Neural progenitor cell (in vitro differentiated cells): ENCODE measurements around the gene CCDC14. TPM values are rescaled to one million over a fixed set of nuclear protein-coding genes. Genes with fewer than 3 reads are reported as not detected.
"Not testable (repeated sequence)": the region's sequence is repeated elsewhere in the genome, so short reads cannot be mapped to it uniquely, and the experiment has no call there.

Source experiments
- DNase-seq: peaks from one replicate; pipeline ENCODE4 v3.0.0-alpha.2; 2016; ENCODE audit warnings: low spot score
- H2AFZ ChIP-seq: fragments of 200-600 bp; sonication (generic); replicated peaks from 2 replicates; pipeline ENCODE4 v1.6.1; 2016; ENCODE audit warnings: antibody characterized with exemption
- H3F3A ChIP-seq: fragments of 200-600 bp; sonication (generic); 2 replicates; pipeline ENCODE4 v1.6.1; 2016; ENCODE audit warnings: antibody characterized with exemption, low read depth
- H3K27ac ChIP-seq: fragments of 200-600 bp; sonication (generic); 2 replicates; pipeline ENCODE4 v1.5.1; 2016; ENCODE audit warnings: mild to moderate bottlenecking
- H3K27me3 ChIP-seq: fragments of 200-600 bp; sonication (generic); 2 replicates; pipeline ENCODE4 v1.6.1; 2016; ENCODE audit warnings: mild to moderate bottlenecking, moderate library complexity
- H3K36me3 ChIP-seq: fragments of 200-600 bp; sonication (generic); 2 replicates; pipeline ENCODE4 v1.5.1; 2016
- H3K4me1 ChIP-seq: fragments of 200-600 bp; sonication (generic); 2 replicates; pipeline ENCODE4 v1.6.1; 2016; ENCODE audit warnings: mixed run types
- H3K4me2 ChIP-seq: fragments of 200-600 bp; sonication (generic); 2 replicates; pipeline ENCODE4 v1.6.1; 2016
- H3K4me3 ChIP-seq: fragments of 200-600 bp; sonication (generic); 2 replicates; pipeline ENCODE4 v1.5.1; 2016
- H3K79me2 ChIP-seq: fragments of 200-600 bp; sonication (generic); 2 replicates; pipeline ENCODE4 v1.6.1; 2016; ENCODE audit warnings: low read depth
- H3K9ac ChIP-seq: fragments of 200-600 bp; sonication (generic); 2 replicates; pipeline ENCODE4 v1.6.1; 2016
- H3K9me3 ChIP-seq: fragments of 200-600 bp; sonication (generic); 2 replicates; pipeline ENCODE4 v1.5.1; 2016; ENCODE audit warnings: low read depth
- H4K20me1 ChIP-seq: fragments of 200-600 bp; sonication (generic); 2 replicates; pipeline ENCODE4 v1.6.1; 2016; ENCODE audit warnings: low read depth
- H3K27ac Mint-ChIP-seq: 3 replicates; pipeline ENCODE4 v1.8.0; 2021; ENCODE audit warnings: mixed read lengths
- H3K27me3 Mint-ChIP-seq: 2 replicates; pipeline ENCODE4 v1.8.0; 2022; ENCODE audit warnings: low read depth, mild to moderate bottlenecking, inconsistent platforms, moderate library complexity, mixed read lengths; ENCODE audit not compliant: insufficient read depth
- H3K36me3 Mint-ChIP-seq: 3 replicates; pipeline ENCODE4 v1.8.0; 2021; ENCODE audit warnings: mixed read lengths
- H3K4me1 Mint-ChIP-seq: 3 replicates; pipeline ENCODE4 v1.8.0; 2021; ENCODE audit warnings: mixed read lengths
- H3K4me3 Mint-ChIP-seq: 3 replicates; pipeline ENCODE4 v1.8.0; 2021; ENCODE audit warnings: mild to moderate bottlenecking, moderate library complexity, mixed read lengths
- H3K9me3 Mint-ChIP-seq: 3 replicates; pipeline ENCODE4 v1.8.0; 2020; ENCODE audit warnings: mixed read lengths
- EZH2 ChIP-seq: fragments of 200-600 bp; sonication (generic); IDR thresholded peaks from 2 replicates; pipeline ENCODE4 v1.6.1; 2017; ENCODE audit warnings: antibody characterized with exemption, mild to moderate bottlenecking, moderate library complexity
- EZH2phosphoT487 ChIP-seq: fragments of 200-600 bp; sonication (generic); IDR thresholded peaks from 2 replicates; pipeline ENCODE4 v1.6.1; 2017; ENCODE audit warnings: antibody characterized with exemption
- total RNA-seq: library from RNA; depleted of rRNA; stranded (reverse); fragments of >200 nt; gene quantifications from 2 replicates; pipeline ENCODE4 v1.2.3, GENCODE V29; 2015; ENCODE audit warnings: low replicate concordance
- TF ChIP-seq, protein P1 (sequence below): fragments of 200-600 bp; sonication (generic); IDR thresholded peaks from 2 replicates; pipeline ENCODE4 v1.5.1; 2017; ENCODE audit warnings: antibody characterized with exemption, mild to moderate bottlenecking

Gene CCDC14
- total RNA-seq, 1 donor from 2014 or later = 250 TPM

DNA sequence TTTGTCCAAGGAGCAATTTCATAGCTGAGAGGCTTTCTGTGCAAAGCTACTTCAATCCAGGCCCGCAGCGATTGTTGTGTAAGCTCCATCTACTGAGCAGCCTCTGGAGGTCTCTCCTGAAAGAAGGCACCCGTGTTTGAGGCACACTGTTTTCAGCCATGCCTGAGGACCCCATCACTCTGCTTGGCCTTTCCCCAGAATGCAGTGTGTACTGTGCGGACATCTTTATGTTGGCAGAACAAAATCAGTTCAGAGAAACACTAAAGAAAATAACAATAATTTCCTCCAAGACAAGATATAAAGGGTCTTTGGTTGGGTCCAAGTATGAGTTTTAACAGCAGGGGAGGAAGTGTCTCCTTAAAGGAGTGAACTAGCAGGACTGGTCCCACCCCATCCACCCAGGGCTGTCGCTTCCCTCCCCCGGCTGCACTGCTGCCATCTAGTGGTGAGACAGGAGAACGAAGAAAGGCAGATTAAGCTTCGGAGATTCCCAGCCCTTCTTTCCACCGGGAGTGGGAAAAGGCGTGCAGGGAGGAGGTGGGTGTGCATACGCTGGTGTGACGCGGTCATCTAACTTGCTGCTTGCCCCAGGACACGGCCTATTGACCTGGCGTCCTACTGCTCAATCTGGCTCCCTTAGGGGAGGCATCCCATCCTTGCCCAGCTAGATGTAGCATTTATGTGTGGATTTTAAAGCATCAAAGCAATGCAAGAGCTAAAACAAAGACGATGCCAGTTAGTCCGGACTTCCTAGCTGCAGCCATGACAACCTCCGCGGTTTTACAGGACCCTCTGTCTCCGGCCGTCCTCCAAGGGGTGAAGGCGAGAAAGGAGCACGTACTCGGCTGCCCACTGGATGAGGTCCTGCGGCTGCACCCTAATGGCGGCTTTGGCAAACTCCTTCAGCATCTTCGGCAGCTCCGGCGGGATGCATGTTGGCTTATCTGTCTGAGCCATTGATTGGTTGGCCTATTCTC is 18.8 kb upstream of the CCDC14 start:
- peak; percentile 63 for DNase-seq
- peak overlapping the region; percentile 72 for H3K4me3 Mint-ChIP-seq
- TF ChIP-seq, protein P1, sequence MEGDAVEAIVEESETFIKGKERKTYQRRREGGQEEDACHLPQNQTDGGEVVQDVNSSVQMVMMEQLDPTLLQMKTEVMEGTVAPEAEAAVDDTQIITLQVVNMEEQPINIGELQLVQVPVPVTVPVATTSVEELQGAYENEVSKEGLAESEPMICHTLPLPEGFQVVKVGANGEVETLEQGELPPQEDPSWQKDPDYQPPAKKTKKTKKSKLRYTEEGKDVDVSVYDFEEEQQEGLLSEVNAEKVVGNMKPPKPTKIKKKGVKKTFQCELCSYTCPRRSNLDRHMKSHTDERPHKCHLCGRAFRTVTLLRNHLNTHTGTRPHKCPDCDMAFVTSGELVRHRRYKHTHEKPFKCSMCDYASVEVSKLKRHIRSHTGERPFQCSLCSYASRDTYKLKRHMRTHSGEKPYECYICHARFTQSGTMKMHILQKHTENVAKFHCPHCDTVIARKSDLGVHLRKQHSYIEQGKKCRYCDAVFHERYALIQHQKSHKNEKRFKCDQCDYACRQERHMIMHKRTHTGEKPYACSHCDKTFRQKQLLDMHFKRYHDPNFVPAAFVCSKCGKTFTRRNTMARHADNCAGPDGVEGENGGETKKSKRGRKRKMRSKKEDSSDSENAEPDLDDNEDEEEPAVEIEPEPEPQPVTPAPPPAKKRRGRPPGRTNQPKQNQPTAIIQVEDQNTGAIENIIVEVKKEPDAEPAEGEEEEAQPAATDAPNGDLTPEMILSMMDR = peak; percentile 72
- not testable (repeated sequence) for H3K9me3 Mint-ChIP-seq, H3K27ac Mint-ChIP-seq, H3K79me2 ChIP-seq, H3K9ac ChIP-seq, H3K4me1 Mint-ChIP-seq, H3K9me3 ChIP-seq, H3F3A ChIP-seq, H3K36me3 ChIP-seq, H4K20me1 ChIP-seq, H3K36me3 Mint-ChIP-seq, H3K27me3 Mint-ChIP-seq, H3K27ac ChIP-seq
- peak overlapping the region; percentile 99 for H2AFZ ChIP-seq
- peak overlapping the region; percentile 95 for H3K4me2 ChIP-seq
- H3K4me3 ChIP-seq = peak overlapping the region; percentile 52
- peaks cover 15% of the 10 kb centered on the region for H3K27me3 ChIP-seq
- H3K4me1 ChIP-seq = peaks cover 18% of the 10 kb centered on the region

DNA sequence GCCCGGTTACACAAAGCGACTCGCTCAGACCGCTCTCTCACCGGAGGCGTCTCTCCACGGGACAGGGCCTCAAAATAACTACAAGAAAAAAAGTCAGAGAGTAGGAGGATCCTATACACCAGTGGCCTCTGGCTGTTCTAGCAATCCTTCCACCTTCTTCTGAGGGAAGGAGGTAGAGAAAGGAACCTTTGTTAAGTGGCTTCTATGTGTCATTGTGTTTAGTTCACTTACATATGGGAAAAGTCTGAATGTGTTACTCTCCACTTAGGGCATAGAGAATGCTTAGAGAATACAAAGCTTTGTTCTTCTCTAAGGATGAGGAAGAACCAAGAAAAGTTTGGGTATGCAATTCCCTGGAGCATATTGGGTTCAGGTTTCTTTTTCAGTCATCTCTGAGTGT is 15.9 kb upstream of the CCDC14 start:
- H3K27me3 ChIP-seq = peaks cover 12% of the 10 kb centered on the region
- not testable (repeated sequence) for H3F3A ChIP-seq, H3K27ac ChIP-seq, DNase-seq, H3K79me2 ChIP-seq, H3K9me3 ChIP-seq, H3K36me3 ChIP-seq, H4K20me1 ChIP-seq, H3K9ac ChIP-seq, H3K4me3 ChIP-seq, H3K4me1 ChIP-seq, H3K27ac Mint-ChIP-seq, H2AFZ ChIP-seq, H3K27me3 Mint-ChIP-seq, H3K36me3 Mint-ChIP-seq, H3K4me2 ChIP-seq, H3K9me3 Mint-ChIP-seq, H3K4me3 Mint-ChIP-seq
- peaks cover 15% of the 10 kb centered on the region for H3K4me1 Mint-ChIP-seq

DNA sequence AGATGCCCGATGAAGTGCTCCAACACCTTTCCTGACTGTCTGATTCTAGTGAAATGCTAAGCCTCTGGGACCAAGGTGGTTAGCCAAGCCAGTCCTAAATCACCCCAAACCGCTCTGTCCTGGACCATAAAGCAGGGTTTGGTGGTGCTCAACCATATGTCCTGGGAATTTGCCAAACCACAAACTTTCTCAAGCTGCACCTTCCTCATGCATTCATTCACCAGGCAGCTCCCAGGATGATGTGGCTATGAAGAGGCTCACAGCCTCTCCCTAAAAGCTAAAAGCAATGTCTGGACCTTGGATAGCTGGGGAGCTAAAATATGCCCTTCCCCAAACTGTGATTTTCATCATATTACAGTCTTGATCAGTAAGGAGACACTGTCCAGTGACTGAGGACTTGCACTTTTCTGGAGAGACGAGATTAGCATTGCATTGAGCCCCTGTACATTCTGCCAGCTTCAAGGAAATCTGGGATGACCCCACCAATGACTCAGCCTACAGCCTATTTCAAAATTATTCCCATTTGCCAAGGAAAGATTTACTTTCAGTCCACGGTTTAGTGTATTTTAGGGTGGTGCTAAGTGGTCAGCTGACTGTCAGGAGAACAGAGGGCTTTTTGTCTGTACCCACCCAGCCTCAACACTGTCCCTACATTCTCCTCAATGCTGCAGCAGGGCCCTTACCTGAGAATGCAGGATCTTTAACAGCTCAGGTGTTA is 15.3 kb upstream of the CCDC14 start:
- not testable (repeated sequence) for H2AFZ ChIP-seq, H3K4me3 Mint-ChIP-seq, H3K9me3 Mint-ChIP-seq, H3K27ac Mint-ChIP-seq, H3K27me3 ChIP-seq, H3K9ac ChIP-seq, H4K20me1 ChIP-seq, H3K4me2 ChIP-seq, H3F3A ChIP-seq, H3K36me3 ChIP-seq, H3K4me3 ChIP-seq, H3K79me2 ChIP-seq, H3K27ac ChIP-seq, DNase-seq, H3K4me1 ChIP-seq, H3K36me3 Mint-ChIP-seq, H3K27me3 Mint-ChIP-seq, H3K9me3 ChIP-seq
- peaks cover 19% of the 10 kb centered on the region for H3K4me1 Mint-ChIP-seq

- not testable (repeated sequence) for H2AFZ ChIP-seq, H3K4me3 ChIP-seq, H3K36me3 Mint-ChIP-seq, H3K4me1 ChIP-seq, H3K27me3 Mint-ChIP-seq, H3K4me3 Mint-ChIP-seq, H3K36me3 ChIP-seq, H3K27me3 ChIP-seq, H4K20me1 ChIP-seq, H3K27ac Mint-ChIP-seq, H3K9me3 ChIP-seq, DNase-seq, H3K4me2 ChIP-seq, H3K9ac ChIP-seq, H3F3A ChIP-seq, H3K79me2 ChIP-seq, H3K9me3 Mint-ChIP-seq, H3K27ac ChIP-seq
- peaks cover 15% of the 10 kb centered on the region for H3K4me1 Mint-ChIP-seq
Observed at GRCh38 chr3:123975030-123975429, 14.0 kb upstream of the CCDC14 start.

- Mint-ChIP-seq H3K9me3 (peaks cover 3% of the 10 kb centered on the region), H3K27ac (no peak overlapping the region), H3K4me1 (peaks cover 13% of the 10 kb centered on the region), H3K4me3 (no peak overlapping the region), H3K27me3 (peaks cover 6% of the 10 kb centered on the region), H3K36me3 (no peaks in the 10 kb centered on the region)
- no peaks in the 10 kb centered on the region for H4K20me1 ChIP-seq
- H2AFZ ChIP-seq = no peak overlapping the region
- H3K27me3 ChIP-seq = peaks cover 15% of the 10 kb centered on the region
- H3K9ac ChIP-seq = no peak overlapping the region
- H3K36me3 ChIP-seq = no peaks in the 10 kb centered on the region
- TF ChIP-seq, protein P1 = no peak
- no peak for TF ChIP-seq EZH2
- TF ChIP-seq EZH2phosphoT487 = no peak
- H3K4me3 ChIP-seq = no peak overlapping the region
- H3K27ac ChIP-seq = no peak overlapping the region
- no peaks in the 10 kb centered on the region for H3K4me1 ChIP-seq
- no peaks in the 10 kb centered on the region for H3K9me3 ChIP-seq
- no peaks in the 10 kb centered on the region for H3K79me2 ChIP-seq
- no peaks in the 10 kb centered on the region for H3F3A ChIP-seq
- no peak for DNase-seq
- no peak overlapping the region for H3K4me2 ChIP-seq
Observed at GRCh38 chr3:123971406-123971805, 10.4 kb upstream of the CCDC14 start.

DNA sequence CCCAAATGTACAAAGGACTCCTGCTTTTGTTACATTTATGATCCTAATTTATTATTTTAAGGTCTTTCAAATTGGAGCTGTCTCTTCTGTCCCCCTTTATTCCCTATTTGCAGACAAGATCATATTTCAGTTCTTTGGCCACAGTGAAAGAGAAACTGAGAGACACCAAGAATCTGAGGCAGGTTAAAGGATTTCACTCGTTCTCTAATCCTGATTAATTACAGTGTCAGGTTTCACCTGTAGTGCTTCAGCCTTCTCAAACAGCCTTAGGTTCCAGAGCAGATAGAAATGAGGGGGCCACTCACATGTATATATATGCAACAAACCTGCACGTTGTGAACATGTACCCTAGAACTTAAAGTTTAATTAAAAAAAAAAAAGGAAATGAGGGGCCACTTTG is 6.2 kb upstream of the CCDC14 start:
- not testable (repeated sequence) for H3K36me3 ChIP-seq, H3K27me3 Mint-ChIP-seq, H3K36me3 Mint-ChIP-seq, H3K27ac Mint-ChIP-seq, H3K4me3 ChIP-seq, H2AFZ ChIP-seq, H3K9me3 Mint-ChIP-seq, H3K4me3 Mint-ChIP-seq, H3K4me1 Mint-ChIP-seq, H3K9me3 ChIP-seq, H3K4me1 ChIP-seq, H3K27ac ChIP-seq, H3K79me2 ChIP-seq, H4K20me1 ChIP-seq, DNase-seq, H3F3A ChIP-seq, H3K9ac ChIP-seq
- peak overlapping the region; percentile 22 for H3K4me2 ChIP-seq
- peaks cover 36% of the 10 kb centered on the region for H3K27me3 ChIP-seq
